Thoracic aorta (tissue), 2 donors: ENCODE results near the gene NUP210. TPM values are rescaled to one million over a fixed set of nuclear protein-coding genes. Genes with fewer than 3 reads are reported as not detected.

Experiments
- ATAC-seq: fragments of 150-250 bp; one replicate; pipeline ENCODE4 v1.8.0; 2017; ENCODE audit warnings: low read depth; ENCODE audit not compliant: insufficient number of reproducible peaks, low FRiP score
- DNase-seq: peaks from one replicate; pipeline ENCODE4 v3.0.0-alpha.2; 2020; ENCODE audit warnings: low spot score
- H3K27ac ChIP-seq, 2 donors: fragments of 200-600 bp; sonication (generic); 1 replicate in 1 of 2; 2 replicates in 1 of 2; pipeline ENCODE4 v1.5.1; 2016; ENCODE audit warnings: mild to moderate bottlenecking in 2 of 2, moderate library complexity in 2 of 2
- H3K27me3 ChIP-seq: fragments of 200-600 bp; sonication (generic); replicated peaks from 2 replicates; pipeline ENCODE4 v1.6.0; 2016; ENCODE audit warnings: mild to moderate bottlenecking; ENCODE audit not compliant: insufficient read depth
- H3K36me3 ChIP-seq: fragments of 200-600 bp; sonication (generic); one replicate; pipeline ENCODE4 v1.5.1; 2016
- H3K4me1 ChIP-seq, 2 donors: fragments of 200-600 bp; sonication (generic); 1 replicate in 1 of 2; 2 replicates in 1 of 2; pipeline versions ENCODE4 v1.5.1 to v1.6.0; 2016; ENCODE audit warnings: low read depth in 2 of 2, mild to moderate bottlenecking in 1 of 2; ENCODE audit not compliant: control insufficient read depth in 1 of 2
- H3K4me3 ChIP-seq: fragments of 200-600 bp; sonication (generic); 2 replicates; pipeline ENCODE4 v1.5.1; 2016; ENCODE audit warnings: mild to moderate bottlenecking
- H3K9me3 ChIP-seq: fragments of 200-600 bp; sonication (generic); 2 replicates; pipeline ENCODE4 v1.5.1; 2016
- total RNA-seq, 2 donors: library from RNA; depleted of rRNA; stranded (reverse); fragments of >200 nt; gene quantifications; one replicate each; pipeline versions ENCODE4 v1.1.0 to v1.2.3, GENCODE V29; 2016
- TF ChIP-seq, protein P1 (sequence below): fragments of 200-600 bp; sonication (generic); IDR thresholded peaks from one replicate; pipeline ENCODE4 v1.5.1; 2019; ENCODE audit warnings: antibody characterized with exemption

NUP210 gene
- total RNA-seq, 2 donors from 2014 or later, result 3.7 to 4.3 TPM

DNA sequence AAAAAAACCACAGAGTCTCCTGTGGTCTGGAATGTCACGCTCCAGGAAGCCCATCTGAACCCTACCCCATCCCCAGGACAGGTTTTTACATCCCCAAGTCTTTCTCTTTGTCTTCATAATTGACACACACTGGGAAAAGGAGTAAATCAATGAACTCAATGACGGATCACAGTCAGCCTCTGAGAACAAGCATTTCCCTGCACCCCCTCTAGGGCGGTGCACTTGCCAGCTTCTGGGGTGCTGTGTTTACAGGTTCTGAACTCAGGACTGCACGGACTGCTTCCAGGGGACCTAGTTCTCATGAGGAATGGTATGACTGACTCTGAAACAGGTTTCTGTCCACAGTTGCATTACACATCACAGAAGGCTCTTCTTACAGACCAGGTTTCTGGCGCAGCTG, 81.1 kb downstream of the NUP210 start:
- DNase-seq, result no peak
- no peaks in the 10 kb centered on the region for H3K9me3 ChIP-seq
- no peak overlapping the region for H3K4me3 ChIP-seq
- TF ChIP-seq, protein P1, sequence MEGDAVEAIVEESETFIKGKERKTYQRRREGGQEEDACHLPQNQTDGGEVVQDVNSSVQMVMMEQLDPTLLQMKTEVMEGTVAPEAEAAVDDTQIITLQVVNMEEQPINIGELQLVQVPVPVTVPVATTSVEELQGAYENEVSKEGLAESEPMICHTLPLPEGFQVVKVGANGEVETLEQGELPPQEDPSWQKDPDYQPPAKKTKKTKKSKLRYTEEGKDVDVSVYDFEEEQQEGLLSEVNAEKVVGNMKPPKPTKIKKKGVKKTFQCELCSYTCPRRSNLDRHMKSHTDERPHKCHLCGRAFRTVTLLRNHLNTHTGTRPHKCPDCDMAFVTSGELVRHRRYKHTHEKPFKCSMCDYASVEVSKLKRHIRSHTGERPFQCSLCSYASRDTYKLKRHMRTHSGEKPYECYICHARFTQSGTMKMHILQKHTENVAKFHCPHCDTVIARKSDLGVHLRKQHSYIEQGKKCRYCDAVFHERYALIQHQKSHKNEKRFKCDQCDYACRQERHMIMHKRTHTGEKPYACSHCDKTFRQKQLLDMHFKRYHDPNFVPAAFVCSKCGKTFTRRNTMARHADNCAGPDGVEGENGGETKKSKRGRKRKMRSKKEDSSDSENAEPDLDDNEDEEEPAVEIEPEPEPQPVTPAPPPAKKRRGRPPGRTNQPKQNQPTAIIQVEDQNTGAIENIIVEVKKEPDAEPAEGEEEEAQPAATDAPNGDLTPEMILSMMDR, result no peak
- H3K36me3 ChIP-seq, result no peaks in the 10 kb centered on the region
- ATAC-seq, result no peak
- no peak overlapping the region for H3K27ac ChIP-seq
- no peaks in the 10 kb centered on the region for H3K27me3 ChIP-seq
- H3K4me1 ChIP-seq, result no peaks in the 10 kb centered on the region

DNA sequence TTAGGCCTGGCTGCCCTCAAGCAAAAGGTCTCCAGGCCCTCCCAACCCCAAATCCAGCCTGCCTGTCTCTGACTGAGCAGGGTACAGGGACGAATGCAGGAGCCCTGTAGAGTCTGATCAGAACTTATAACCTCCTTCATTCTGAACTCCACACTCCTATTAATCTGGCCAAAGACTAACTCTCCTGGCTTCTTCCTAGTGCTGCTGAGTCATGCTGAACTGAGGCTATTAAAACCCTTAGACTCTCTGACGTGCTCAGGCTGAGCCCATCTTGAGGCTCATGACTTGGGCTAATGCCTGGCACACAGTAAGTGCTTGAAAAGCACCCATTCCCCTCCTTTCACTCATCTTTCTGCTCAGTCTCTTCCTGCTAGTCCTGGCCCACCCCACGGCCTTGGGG, 81.9 kb downstream of the NUP210 start:
- TF ChIP-seq, protein P1, result no peak
- Histone ChIP-seq H3K4me3 (no peak overlapping the region), H3K27ac (no peak overlapping the region), H3K9me3 (no peaks in the 10 kb centered on the region), H3K27me3 (no peaks in the 10 kb centered on the region), H3K4me1 (no peaks in the 10 kb centered on the region), H3K36me3 (no peaks in the 10 kb centered on the region)
- no peak for DNase-seq
- no peak for ATAC-seq

DNA sequence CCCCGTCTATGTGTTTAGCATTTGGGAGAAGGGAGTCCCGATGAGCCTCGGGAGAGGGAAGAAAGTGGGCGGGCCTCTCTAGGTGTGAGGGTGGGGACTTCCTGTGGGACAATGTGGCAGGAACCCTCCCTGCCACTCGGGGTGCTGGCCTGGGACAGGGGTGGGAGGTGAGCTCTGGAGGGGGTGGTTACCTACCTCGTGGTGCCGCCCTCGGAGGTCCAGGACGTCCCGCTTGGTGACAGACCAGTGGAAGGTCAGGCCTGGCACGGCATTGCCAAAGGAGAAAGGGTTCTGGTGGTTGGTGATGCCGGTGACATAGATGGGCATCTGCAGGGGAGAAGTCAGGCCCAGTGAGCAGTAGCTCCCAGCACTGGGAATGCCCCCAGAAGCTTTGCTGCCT, 83.5 kb downstream of the NUP210 start:
- Histone ChIP-seq H3K27me3 (no peaks in the 10 kb centered on the region), H3K4me1 (no peaks in the 10 kb centered on the region), H3K36me3 (no peaks in the 10 kb centered on the region), H3K27ac (no peak overlapping the region), H3K4me3 (no peak overlapping the region), H3K9me3 (no peaks in the 10 kb centered on the region)
- DNase-seq (no peak), ATAC-seq (no peak)
- TF ChIP-seq, protein P1, result no peak

DNA sequence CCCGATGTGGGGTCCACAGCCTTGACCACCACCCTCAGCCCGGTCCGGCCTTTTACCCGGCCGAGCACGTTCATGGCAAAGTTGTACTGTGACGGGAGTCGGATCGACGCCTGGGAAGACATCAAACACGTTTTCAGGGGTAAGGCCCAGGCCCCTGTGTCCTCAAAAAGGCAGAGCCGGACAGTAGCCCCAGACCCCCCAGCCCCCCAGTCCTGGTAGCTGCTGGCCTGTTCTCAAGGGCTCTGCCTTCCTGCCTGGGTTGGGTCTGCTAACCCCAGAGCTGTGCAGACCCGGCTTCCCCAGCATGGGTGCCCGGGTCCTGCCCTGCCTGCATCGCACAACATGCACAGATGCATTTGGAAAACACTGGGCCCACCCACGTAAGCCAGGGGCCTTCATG, 84.6 kb downstream of the NUP210 start:
- H3K4me3 ChIP-seq, result no peak overlapping the region
- H3K36me3 ChIP-seq, result no peaks in the 10 kb centered on the region
- H3K27me3 ChIP-seq, result no peaks in the 10 kb centered on the region
- DNase-seq (no peak), ATAC-seq (no peak)
- H3K4me1 ChIP-seq, result no peaks in the 10 kb centered on the region
- TF ChIP-seq, protein P1, result no peak
- no peak overlapping the region for H3K27ac ChIP-seq
- no peaks in the 10 kb centered on the region for H3K9me3 ChIP-seq

DNA sequence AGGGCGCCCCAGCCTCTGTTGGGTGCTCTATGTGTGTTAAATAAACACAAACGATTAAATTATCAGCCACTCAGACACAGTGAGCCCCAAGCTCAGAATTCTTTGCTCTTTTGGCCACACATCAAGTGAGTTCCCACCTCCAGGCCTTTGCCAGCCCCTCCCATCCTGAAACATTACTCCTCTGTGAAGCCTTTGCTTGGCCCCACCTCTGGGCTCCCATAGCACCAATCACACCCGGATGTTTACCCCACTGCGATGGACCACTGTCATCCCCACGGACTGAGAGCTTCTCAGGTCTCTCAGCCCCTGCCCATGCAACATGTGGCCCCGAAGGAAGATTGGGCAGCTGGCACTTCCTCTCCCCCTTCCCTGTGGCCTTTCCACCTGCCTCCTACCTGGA, 85.1 kb downstream of the NUP210 start:
- DNase-seq (no peak), ATAC-seq (no peak)
- Histone ChIP-seq H3K4me1 (no peaks in the 10 kb centered on the region), H3K9me3 (no peaks in the 10 kb centered on the region), H3K4me3 (no peak overlapping the region), H3K36me3 (no peaks in the 10 kb centered on the region), H3K27me3 (no peaks in the 10 kb centered on the region), H3K27ac (no peak overlapping the region)
- TF ChIP-seq, protein P1, result no peak
